Activated CD4-positive, CD25-positive, alpha-beta regulatory T cell treated with anti-CD3 and anti-CD28 coated beads, Interleukin-2, amount 50 U/mL, for 16 hours (primary cell): ENCODE data around the gene SCT.

Experiments used
- DNase-seq: peaks from one replicate; pipeline ENCODE4 v3.0.0-alpha.2; 2020; ENCODE audit warnings: low read depth, low spot score

Gene SCT

DNA sequence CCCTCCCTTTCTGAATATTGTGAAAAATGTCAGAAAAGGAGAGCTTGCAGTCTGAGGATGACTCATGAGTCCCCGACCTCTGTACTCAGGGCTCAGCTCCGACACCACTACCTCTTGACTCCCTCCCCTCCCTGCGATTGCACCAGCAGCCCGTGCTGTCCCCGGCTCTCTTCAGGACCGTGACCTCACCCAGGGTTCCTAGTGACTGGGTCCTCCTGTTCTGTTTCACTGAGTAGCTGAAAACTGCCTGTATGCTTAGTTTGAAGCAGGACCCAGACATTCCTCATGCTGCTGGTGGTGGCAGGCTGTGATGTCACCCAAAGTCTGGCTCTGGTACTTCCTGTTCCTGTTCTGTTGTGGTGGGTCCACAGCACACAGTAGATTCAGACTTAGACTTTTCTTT lies 39.0 kb downstream of the SCT start:
- no peak for DNase-seq

DNA sequence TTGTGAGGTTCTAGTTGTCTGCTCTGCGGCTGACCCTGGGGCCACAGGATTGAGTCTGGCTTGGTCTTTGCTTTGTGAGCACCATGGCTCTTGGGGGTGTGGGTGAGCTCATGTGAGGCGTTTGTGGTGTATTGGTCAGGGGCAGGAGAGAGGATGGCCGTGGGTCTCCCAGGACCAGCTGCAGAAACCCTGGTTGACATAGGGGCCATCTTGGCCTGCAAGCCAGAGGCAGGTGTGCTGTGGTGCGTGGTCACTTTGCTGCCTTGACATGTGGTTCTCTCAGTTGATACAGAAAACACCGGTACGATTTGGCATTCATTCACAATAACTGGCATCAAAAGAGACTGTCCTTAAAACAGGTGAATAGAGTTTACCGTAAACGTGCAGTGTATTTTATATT lies 39.4 kb downstream of the SCT start:
- DNase-seq, result no peak

DNA sequence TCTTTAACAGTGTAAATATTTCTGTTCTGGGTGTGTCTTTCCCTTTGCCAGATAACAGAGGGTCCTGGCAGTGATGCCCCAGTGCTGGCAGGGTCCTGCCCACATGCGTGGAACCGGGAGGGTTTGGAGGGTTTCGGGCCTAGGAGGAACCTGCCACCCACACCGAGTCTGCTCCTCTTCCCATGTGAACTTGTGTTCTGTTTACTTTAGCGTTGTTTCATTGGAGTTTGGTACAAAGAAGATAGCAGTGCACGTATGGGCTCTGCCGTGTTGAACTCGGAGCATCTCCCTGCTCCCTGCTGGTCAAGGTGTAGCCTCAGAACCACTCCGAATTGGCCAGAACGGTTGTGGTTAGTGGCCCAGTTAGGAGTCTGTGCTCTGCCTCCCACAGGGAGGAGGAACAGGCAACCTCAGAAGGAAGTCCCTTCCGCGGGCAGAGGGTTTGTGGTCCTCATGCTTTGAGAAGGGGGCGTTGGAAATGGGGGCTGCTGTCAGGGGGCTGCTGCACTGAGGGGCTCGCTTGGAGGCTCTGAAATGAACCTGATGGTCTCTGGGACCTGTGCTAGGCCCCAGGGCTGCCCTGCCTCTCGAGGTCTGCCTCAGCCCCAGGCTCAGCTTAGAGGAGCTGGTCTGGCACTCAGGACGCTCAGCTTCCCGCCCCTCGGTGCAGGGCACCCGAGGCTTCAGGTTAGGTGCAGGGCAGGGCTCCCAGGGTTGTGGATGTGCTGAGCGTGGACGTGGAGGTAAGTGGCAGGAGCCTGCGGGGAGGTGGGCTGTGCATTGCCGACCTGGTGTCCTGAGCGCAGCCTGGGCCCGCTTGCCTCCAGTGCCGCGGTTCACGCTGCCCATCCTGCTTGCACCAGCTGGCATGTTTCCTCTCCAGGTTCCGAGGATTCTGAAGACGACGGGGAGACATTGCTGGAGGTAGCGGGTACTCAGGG lies 40.3 kb downstream of the SCT start:
- no peak for DNase-seq

DNA sequence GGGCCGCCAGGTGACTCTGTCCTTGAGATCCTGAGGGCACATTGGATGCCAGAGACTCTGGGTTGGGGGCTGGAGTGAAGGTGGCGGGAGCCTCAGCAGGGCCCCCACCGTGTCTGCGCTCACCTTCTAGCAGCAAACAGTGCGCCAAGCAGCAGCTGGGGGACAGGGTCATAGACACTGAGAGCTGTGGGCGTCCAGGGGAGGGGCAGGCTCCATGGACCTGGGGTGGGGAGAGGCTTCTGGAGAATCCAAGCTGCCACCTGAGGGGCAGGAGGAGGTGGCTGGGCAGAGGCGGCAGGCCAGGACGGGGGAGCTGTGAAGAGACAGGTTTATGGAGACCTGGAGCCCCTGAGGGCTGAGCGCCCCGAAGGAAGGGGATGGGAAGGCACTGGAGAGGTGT lies 42.7 kb downstream of the SCT start:
- no peak for DNase-seq

DNA sequence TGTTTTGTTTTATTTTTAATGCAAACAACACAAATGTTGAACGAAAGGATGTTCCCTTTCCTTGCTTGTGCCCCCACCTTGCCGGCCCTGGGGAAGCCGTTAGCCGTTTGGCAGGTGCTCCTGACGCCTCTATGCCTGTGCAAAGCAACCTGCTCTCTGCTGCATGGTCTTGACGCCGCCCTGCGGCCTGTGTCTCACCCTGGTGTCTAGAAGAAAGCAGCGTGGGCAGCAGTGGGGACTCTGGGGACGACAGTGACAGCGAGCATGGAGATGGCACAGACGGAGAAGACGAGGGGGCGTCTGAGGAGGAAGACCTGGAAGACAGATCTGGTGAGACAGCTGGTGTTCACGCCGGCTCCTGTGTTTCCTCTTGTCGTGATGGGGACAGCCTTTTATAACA lies 45.2 kb downstream of the SCT start:
- DNase-seq, result no peak

DNA sequence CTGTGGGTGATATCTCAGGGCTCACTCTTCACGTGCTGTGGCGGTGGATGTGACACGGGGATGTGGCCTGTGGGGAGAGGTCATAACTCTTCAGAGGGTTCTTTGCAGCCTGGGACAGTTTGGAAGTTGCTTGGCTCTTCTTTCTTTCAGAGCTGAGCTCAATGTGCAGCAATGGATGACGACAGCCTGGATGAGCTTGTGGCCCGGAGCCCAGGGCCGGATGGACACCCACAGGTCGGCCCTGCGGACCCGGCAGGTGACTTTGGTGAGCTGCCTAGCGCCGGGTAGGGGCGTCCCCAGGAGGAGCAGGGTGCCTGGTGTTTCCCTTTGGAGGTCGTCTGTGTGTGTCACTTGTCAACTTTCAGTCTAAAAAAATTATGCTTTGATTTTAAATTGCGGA lies 45.6 kb downstream of the SCT start:
- no peak for DNase-seq

DNA sequence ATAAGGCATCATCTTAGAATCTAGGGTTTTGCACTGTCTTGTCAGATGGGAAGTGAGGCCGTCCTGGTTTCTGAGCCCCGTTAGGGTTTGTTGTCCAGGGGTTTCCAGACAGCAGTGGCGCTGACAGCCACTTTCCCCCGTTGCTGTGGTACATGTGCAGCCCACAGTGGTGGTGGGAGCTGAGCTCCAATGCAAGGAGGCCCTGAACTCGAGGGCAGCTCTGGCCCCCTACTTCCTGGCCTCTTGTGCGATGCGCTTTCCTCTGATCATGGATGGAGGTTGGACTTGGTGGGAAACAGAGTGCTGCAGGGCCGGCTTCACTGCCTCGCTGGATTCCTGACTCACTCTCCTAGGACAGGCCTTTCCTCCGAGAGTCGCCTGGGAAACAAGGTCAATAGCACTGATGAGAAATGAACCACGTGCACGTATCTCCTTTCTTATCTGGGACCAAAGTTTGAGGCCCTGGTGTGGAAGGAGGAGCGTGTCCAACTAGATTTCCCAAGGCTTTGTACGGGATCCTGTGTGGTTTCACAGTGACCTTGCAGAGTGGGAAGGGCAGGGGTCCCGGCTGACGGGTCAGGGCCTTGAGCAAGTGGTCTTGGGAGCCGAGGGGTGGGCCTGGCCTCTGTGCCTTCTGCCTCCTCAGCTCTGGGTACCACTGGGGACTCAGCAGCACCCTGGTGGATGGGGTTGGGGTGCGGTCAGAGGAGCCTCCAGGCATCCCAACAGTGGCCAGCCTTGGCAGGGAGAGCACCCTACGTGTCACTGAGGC lies 47.0 kb downstream of the SCT start:
- no peak for DNase-seq

DNA sequence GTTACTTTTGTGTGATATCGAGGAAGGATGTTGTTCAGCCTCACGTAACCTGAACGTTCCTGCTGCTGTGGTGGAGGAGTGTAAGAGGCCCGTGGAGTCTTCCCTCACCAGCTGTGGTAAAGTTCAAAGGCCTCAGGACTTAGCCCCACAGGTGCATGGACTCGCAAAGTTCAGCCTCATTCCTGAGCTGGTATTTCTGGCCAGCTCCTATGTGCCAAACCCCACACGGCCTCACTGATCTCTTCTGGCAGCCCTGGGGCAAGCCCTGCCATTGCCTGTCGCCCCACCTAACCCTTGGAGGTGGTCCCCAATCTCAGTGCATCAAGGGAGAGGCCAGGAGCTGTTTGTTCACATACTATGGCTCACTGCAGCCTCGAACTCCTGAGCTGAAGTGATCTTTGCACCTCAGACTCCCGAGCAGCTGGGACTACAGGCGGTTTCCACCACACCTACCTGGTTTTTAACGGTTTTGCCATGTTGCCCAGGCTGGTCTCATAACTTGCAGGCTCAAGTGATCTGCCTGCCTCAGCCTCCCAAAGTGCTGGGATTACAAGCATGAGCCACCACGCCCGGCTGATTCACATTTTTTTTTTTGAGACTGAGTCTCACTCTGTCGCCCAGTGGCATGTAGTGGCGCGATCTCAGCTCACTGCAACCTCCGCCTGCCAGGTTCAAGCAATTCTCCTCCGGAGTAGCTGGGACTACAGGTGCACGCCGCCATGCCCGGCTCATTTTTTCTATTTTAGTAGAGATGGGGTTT lies 48.5 kb downstream of the SCT start:
- DNase-seq, result no peak

DNA sequence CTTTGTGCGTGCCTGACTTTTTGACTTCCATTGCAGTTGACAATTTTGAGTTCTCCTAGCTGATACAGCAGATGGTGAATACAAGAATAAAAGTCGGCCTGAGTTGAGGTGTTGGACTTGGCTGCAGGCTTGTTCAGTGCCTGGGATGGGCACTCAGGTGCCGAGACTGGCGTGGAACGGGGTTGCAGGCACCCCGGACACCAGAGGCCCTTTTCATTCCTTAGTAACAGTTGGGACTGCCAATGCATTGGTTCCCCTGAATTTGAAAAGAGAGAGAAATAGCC lies 49.4 kb downstream of the SCT start:
- DNase-seq, result no peak

DNA sequence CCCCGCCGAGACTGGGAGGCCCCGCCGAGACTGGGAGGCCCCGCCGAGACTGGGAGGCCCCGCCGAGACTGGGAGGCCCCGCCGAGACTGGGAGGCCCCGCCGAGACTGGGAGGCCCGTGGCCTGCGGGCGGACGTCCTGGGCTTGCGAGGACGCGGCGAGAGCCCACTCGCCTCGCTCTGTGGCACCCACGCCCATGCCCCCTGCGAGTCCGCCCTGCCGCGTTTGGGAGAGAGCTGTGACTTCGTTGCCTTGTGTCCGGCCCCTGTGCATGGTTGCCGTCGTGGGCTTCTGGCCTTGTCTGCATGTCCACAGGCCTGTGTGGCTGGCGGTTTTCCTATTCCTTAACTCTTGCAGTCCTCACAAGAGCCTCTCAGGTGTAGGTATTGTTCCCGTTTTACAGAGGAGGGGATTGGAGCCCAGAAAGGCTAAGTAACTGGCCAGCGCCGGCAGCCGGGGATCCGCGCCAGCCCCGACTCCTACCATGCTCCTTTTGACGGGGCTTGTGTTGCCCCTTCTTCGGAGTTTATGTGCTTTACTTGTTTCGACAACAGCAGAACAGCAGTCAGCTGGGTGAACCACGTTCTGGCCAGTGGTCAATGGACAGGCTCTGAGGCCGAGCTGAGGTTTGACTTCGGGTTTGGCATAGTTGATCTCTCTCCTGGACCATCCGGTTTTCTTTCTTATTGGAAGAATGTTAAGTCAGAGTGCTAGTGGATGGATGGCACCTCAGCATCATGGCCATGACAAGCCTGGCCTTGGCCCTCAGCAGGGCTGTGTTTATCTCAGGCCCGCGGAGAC lies 50.0 kb downstream of the SCT start:
- no peak for DNase-seq
